Body of pancreas (tissue), 4 donors: ENCODE measurements around the gene RELN. TPM values are rescaled to one million over a fixed set of nuclear protein-coding genes. Genes with fewer than 3 reads are reported as not detected.

Experiments used
- ATAC-seq: fragments of 150-250 bp; one replicate; pipeline ENCODE4 v1.9.1; 2016
- DNase-seq, 4 donors: peaks; one replicate each; pipeline ENCODE4 v3.0.0-alpha.2; 2019
- H3K27ac ChIP-seq, 4 donors: fragments of 200-600 bp; sonication (generic); 1 replicate in 3 of 4; 2 replicates in 1 of 4; pipeline versions ENCODE4 v1.5.1 to v1.6.1; 2016 to 2019; ENCODE audit warnings: mild to moderate bottlenecking in 1 of 4, mixed read lengths in 1 of 4, moderate library complexity in 1 of 4
- H3K27me3 ChIP-seq, 2 donors: fragments of 200-600 bp; sonication (generic); one replicate each; pipeline ENCODE4 v1.6.0; 2016; ENCODE audit warnings: mild to moderate bottlenecking in 1 of 2
- H3K36me3 ChIP-seq, 2 donors: fragments of 200-600 bp; sonication (generic); replicated peaks in 1 of 2; 2 replicates each; pipeline ENCODE4 v1.5.1; 2016; ENCODE audit warnings: low read depth in 2 of 2; ENCODE audit not compliant: insufficient read depth in 1 of 2
- H3K4me1 ChIP-seq: fragments of 200-600 bp; sonication (generic); one replicate; pipeline ENCODE4 v1.6.0; 2016
- H3K4me3 ChIP-seq, 2 donors: fragments of 200-600 bp; sonication (generic); 1 replicate in 1 of 2; 2 replicates in 1 of 2; pipeline ENCODE4 v1.5.1; 2016 to 2019
- H3K9me3 ChIP-seq, 3 donors: fragments of 200-600 bp; sonication (generic); 1 replicate in 2 of 3; 2 replicates in 1 of 3; pipeline ENCODE4 v1.5.1; 2016
- POLR2A ChIP-seq, 3 donors: fragments of 450-650 bp; IDR thresholded peaks; one replicate each; pipeline ENCODE4 v1.6.1; 2016; ENCODE audit warnings: antibody characterized with exemption in 3 of 3, mild to moderate bottlenecking in 2 of 3
- WGBS, 2 donors: methylation state at CpG; one replicate each; pipeline ENCODE4 v1.1.5; 2017; 5-methylcytosine and 5-hydroxymethylcytosine counted together
- intact Hi-C: fragments of 100-400 bp; cut with DNase I; formaldehyde crosslinking; loops from one replicate; pipeline ENCODE4 v1.15.1; 2023
- total RNA-seq, 2 donors: library from RNA; depleted of rRNA; stranded (reverse); fragments of >200 nt; gene quantifications; one replicate each; pipeline ENCODE4 v1.1.0, GENCODE V29; 2016
- TF ChIP-seq, protein P1 (sequence below), 7 experiments: fragments of 450-650 bp in 4 of 7; fragments of 200-600 bp in 3 of 7; sonication (generic) in 3 of 7; IDR thresholded peaks; one replicate each; pipeline ENCODE4 v1.5.1; 2016 to 2019; ENCODE audit warnings: antibody characterized with exemption in 7 of 7

Gene RELN
- total RNA-seq, 2 donors from 2014 or later, result 0.33 to 3.9 TPM

DNA sequence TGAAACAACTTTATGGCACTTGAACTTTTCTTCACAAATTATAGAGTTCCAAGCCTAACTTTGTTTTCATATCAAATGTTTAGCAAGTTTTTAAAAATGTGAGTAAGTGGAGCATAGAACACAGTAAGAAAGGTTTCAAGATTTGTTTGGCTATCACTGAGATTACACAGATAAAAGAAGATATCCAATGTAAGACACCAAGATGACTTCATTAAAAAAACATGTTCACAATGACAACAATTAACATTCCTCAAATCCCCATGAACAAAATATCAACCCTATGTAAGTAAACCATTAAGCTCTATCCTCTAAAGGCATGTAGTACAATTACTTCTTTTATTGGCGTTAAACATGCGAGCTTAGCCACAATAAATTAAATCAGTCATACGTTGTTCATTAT, 129.7 kb downstream of the RELN start:
- H3K4me1 ChIP-seq, result peaks cover 10% of the 10 kb centered on the region
- 52 to 68% methylated on average over 3 of the region's 3 CpGs for WGBS, 2 donors
- ATAC-seq, result no peak
- DNase-seq, result no peak
- no peaks in the 10 kb centered on the region for H3K36me3 ChIP-seq
- no peaks in the 10 kb centered on the region for H3K27me3 ChIP-seq
- H3K9me3 ChIP-seq, result no peaks in the 10 kb centered on the region
- no peak overlapping the region for H3K4me3 ChIP-seq
- TF ChIP-seq, protein P1, sequence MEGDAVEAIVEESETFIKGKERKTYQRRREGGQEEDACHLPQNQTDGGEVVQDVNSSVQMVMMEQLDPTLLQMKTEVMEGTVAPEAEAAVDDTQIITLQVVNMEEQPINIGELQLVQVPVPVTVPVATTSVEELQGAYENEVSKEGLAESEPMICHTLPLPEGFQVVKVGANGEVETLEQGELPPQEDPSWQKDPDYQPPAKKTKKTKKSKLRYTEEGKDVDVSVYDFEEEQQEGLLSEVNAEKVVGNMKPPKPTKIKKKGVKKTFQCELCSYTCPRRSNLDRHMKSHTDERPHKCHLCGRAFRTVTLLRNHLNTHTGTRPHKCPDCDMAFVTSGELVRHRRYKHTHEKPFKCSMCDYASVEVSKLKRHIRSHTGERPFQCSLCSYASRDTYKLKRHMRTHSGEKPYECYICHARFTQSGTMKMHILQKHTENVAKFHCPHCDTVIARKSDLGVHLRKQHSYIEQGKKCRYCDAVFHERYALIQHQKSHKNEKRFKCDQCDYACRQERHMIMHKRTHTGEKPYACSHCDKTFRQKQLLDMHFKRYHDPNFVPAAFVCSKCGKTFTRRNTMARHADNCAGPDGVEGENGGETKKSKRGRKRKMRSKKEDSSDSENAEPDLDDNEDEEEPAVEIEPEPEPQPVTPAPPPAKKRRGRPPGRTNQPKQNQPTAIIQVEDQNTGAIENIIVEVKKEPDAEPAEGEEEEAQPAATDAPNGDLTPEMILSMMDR (IDR thresholded peaks at IDR 0.05), result no peak
- no peak for TF ChIP-seq POLR2A (IDR thresholded peaks at IDR 0.05)
- intact Hi-C loops, result no loop called here
- H3K27ac ChIP-seq, result no peak overlapping the region

DNA sequence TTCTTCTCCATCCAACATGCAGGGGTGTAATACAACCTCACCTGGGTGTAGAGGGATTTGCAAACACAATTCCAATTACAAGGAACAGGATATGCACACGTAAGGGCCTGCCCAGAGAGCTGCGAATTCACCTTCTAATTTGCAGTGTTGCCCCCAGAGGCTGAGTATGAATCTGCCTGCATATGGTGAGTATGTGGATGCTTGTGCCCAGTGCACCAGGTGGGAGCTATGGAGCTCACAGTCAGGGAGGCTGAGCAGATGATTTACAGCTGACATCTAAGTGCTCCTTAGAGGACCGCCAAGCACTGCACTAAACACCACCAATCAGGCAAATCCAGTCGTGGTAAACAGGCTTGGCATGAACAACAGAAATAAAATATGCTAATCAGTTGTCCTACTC, 132.0 kb downstream of the RELN start:
- DNase-seq (no peak), ATAC-seq (no peak)
- Histone ChIP-seq H3K4me1 (peaks cover 10% of the 10 kb centered on the region), H3K36me3 (no peaks in the 10 kb centered on the region), H3K9me3 (no peaks in the 10 kb centered on the region), H3K27ac (no peak overlapping the region), H3K27me3 (no peaks in the 10 kb centered on the region), H3K4me3 (no peak overlapping the region)
- TF ChIP-seq, protein P1 (IDR thresholded peaks at IDR 0.05), result no peak
- TF ChIP-seq POLR2A (IDR thresholded peaks at IDR 0.05), result no peak
- intact Hi-C loops, result no loop called here
- 60 to 65% methylated on average over 4 of the region's 4 CpGs for WGBS, 2 donors

DNA sequence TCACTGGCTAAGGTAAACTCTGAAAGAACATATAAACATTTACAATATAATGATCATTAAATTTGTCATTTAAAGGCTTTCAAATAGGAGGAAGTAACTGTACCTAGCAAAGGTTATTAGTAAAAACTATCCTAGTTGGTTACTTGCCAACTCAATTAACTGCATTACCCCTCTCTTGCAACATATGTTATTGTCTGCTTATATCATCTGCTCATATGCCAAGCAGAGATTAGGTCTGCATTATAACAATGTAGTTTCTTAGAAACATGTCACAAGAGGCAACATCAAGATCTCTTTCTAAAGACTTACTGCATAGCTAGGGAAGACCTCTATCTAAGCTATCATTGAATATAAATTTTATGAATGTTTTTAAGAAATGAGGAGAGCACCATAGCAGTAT, 132.5 kb downstream of the RELN start:
- no peak overlapping the region for H3K4me3 ChIP-seq
- ATAC-seq (no peak), DNase-seq (no peak)
- peaks cover 10% of the 10 kb centered on the region for H3K4me1 ChIP-seq
- no peaks in the 10 kb centered on the region for H3K27me3 ChIP-seq
- H3K27ac ChIP-seq, result no peak overlapping the region
- intact Hi-C loops, result no loop called here
- no peaks in the 10 kb centered on the region for H3K36me3 ChIP-seq
- TF ChIP-seq POLR2A (IDR thresholded peaks at IDR 0.05), result no peak
- TF ChIP-seq, protein P1 (IDR thresholded peaks at IDR 0.05), result no peak
- no peaks in the 10 kb centered on the region for H3K9me3 ChIP-seq

DNA sequence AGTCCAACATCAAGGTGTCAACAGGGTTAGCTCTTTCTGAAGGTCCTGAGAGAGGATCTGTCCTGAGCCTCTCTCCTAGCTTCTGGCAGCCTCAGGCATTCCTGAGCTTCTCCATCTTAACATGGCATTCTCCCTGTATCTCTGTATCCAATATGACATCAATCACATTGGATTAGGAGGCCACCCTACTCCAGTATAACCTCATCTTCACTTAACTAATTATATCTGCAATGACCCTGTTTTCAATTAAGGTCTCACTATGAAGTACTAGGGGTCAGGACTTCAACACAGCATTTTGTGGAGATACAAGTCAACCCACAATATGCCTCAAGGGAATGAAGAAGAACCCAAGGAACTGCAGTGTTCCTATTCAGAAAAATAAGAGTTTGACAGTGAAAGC, 133.8 kb downstream of the RELN start:
- Histone ChIP-seq H3K27me3 (no peaks in the 10 kb centered on the region), H3K27ac (no peak overlapping the region), H3K4me3 (no peak overlapping the region), H3K36me3 (no peaks in the 10 kb centered on the region), H3K9me3 (no peaks in the 10 kb centered on the region), H3K4me1 (no peaks in the 10 kb centered on the region)
- no peak for DNase-seq
- no peak for TF ChIP-seq POLR2A (IDR thresholded peaks at IDR 0.05)
- TF ChIP-seq, protein P1 (IDR thresholded peaks at IDR 0.05), result no peak
- intact Hi-C loops, result no loop called here
- ATAC-seq, result no peak

DNA sequence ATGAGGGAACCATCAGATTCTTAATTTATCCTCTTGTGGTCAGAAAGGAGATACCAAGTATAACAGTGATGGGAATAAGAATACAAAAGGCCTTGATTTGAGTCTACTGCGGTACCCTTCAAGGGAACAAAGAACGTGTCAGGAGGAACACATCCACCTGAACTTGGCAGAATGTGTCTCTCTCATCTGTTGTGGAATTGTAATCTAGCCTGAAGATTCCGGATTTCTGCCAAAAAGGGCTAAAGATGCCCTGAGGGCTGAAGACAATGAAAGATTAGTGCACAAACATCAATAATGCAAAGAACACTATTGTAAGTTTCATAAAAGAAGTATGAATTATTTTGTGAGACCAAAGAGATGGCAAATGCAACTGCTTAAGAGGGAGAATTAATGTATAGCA, 134.8 kb downstream of the RELN start:
- no peak for ATAC-seq
- 73 to 81% methylated on average over 3 of the region's 3 CpGs for WGBS, 2 donors

More for the DNA sequence above, 134.8 kb downstream of the RELN start:
- no peaks in the 10 kb centered on the region for H3K9me3 ChIP-seq
- intact Hi-C loops, result no loop called here
- H3K27ac ChIP-seq, result no peak overlapping the region
- no peak overlapping the region for H3K4me3 ChIP-seq
- no peaks in the 10 kb centered on the region for H3K36me3 ChIP-seq
- H3K27me3 ChIP-seq, result no peaks in the 10 kb centered on the region
- no peaks in the 10 kb centered on the region for H3K4me1 ChIP-seq
- TF ChIP-seq, protein P1 (IDR thresholded peaks at IDR 0.05), result no peak
- TF ChIP-seq POLR2A (IDR thresholded peaks at IDR 0.05), result no peak
- no peak for DNase-seq
